ENCODE measurements around the gene HOXA1.

The HOXA1 gene

GRCh38 chr7:27140126-27140857, 44.5 kb upstream of the HOXA1 start (continued):
- TF ChIP-seq ZNF76 (tag by site-specific recombination; IDR thresholded peaks at IDR 0.05; ENCODE audit: borderline replicate concordance, low read depth) (no peak), ZNF214 (tag by site-specific recombination; IDR thresholded peaks at IDR 0.05; ENCODE audit: borderline replicate concordance) (no peak), ZNF560 (tag by site-specific recombination; IDR thresholded peaks at IDR 0.05; ENCODE audit: borderline replicate concordance) (no peak), ZNF610 (tag by site-specific recombination; IDR thresholded peaks at IDR 0.05; ENCODE audit: borderline replicate concordance) (0 out of 2 replicates have a peak, but pooled peaks have one; percentile 24), ZNF398 (tag by site-specific recombination; IDR thresholded peaks at IDR 0.05) (no peak), ZNF280C (tag by site-specific recombination; IDR thresholded peaks at IDR 0.05) (no peak), ZNF18 (tag by site-specific recombination; IDR thresholded peaks at IDR 0.05) (no peak; the same call in 1 of the 2 replicates), ZNF112 (tag by site-specific recombination; IDR thresholded peaks at IDR 0.05) (no peak), SP3 (tag by site-specific recombination; IDR thresholded peaks at IDR 0.05) (0 out of 2 replicates have a peak, but pooled peaks have one; percentile 11), ZNF148 (tag by site-specific recombination; IDR thresholded peaks at IDR 0.05; ENCODE audit: borderline replicate concordance) (no peak), PRDM6 (tag by site-specific recombination; IDR thresholded peaks at IDR 0.05) (peak; percentile 99), ZNF292 (tag by site-specific recombination; IDR thresholded peaks at IDR 0.05; ENCODE audit: borderline replicate concordance, low read depth) (no peak), ZNF221 (tag by site-specific recombination; IDR thresholded peaks at IDR 0.05; ENCODE audit: borderline replicate concordance) (no peak), SCRT2 (tag by site-specific recombination; IDR thresholded peaks at IDR 0.05) (no peak), ZNF596 (tag by site-specific recombination; IDR thresholded peaks at IDR 0.05) (no peak), GLIS2 (tag by site-specific recombination; IDR thresholded peaks at IDR 0.05) (no peak), ZBTB10 (tag by site-specific recombination; IDR thresholded peaks at IDR 0.05) (no peak), ZNF350 (tag by site-specific recombination; IDR thresholded peaks at IDR 0.05) (no peak), KLF16 (tag by site-specific recombination; IDR thresholded peaks at IDR 0.05) (no peak), OVOL3 (tag by site-specific recombination; IDR thresholded peaks at IDR 0.05) (peak; percentile 82), RBAK (tag by site-specific recombination; IDR thresholded peaks at IDR 0.05) (no peak), ZNF366 (tag by site-specific recombination; conservative IDR thresholded peaks at IDR 0.05) (peak; percentile 62), ZIC2 (tag by site-specific recombination; IDR thresholded peaks at IDR 0.05) (no peak), ZBTB44 (tag by site-specific recombination; IDR thresholded peaks at IDR 0.05) (peak; percentile 59)

All from HEK293 (cell line).